ENCODE results near the gene TP53I13. TPM values are rescaled to one million over a fixed set of nuclear protein-coding genes. Genes with fewer than 3 reads are reported as not detected.
A peak's percentile ranks its signal among the peaks of the same experiment; 100 is the strongest.

TP53I13 gene
- total RNA-seq, 1 experiment from 2014 or later, result 118 TPM

- no peak for DNase-seq (ENCODE audit: low spot score)
Measured at GRCh38 chr17:29581583-29582253, 13.2 kb downstream of the TP53I13 start.

- DNase-seq (ENCODE audit: low spot score), result no peak
Measured at GRCh38 chr17:29582254-29582765, 13.8 kb downstream of the TP53I13 start.

- no peak for DNase-seq (ENCODE audit: low spot score)
Measured at GRCh38 chr17:29582772-29583171, 14.3 kb downstream of the TP53I13 start.

- DNase-seq (ENCODE audit: low spot score), result no peak
Measured at GRCh38 chr17:29583324-29584248, 15.1 kb downstream of the TP53I13 start.

- no peak for DNase-seq (ENCODE audit: low spot score)
Measured at GRCh38 chr17:29584452-29585079, 16.1 kb downstream of the TP53I13 start.

GRCh38 chr17:29585080-29585751, 16.7 kb downstream of the TP53I13 start:
- DNase-seq (ENCODE audit: low spot score), result no peak

- DNase-seq (ENCODE audit: low spot score), result no peak
Measured at GRCh38 chr17:29586676-29587469, 18.4 kb downstream of the TP53I13 start.

- no peak for DNase-seq (ENCODE audit: low spot score)
Measured at GRCh38 chr17:29587591-29587990, 19.1 kb downstream of the TP53I13 start.

- DNase-seq (ENCODE audit: low spot score), result no peak
Measured at GRCh38 chr17:29588017-29588561, 19.6 kb downstream of the TP53I13 start.

GRCh38 chr17:29588562-29589411, 20.3 kb downstream of the TP53I13 start:
- peak; percentile 46 for DNase-seq (ENCODE audit: low spot score)

GRCh38 chr17:29589524-29590410, 21.3 kb downstream of the TP53I13 start, which contains the start of gene GIT1:
Gene GIT1 (minus strand): TSS chr17:29589648. CDS start chr17:29589378, 270 bp downstream.
- peak; percentile 88 for DNase-seq (ENCODE audit: low spot score)

- DNase-seq (ENCODE audit: low spot score), result peak; percentile 10
Measured at GRCh38 chr17:29590411-29591145, 22.1 kb downstream of the TP53I13 start.

GRCh38 chr17:29591146-29591736, 22.7 kb downstream of the TP53I13 start:
- no peak for DNase-seq (ENCODE audit: low spot score)

GRCh38 chr17:29591737-29592608, 23.5 kb downstream of the TP53I13 start:
- DNase-seq (ENCODE audit: low spot score), result peak; percentile 90

GRCh38 chr17:29592850-29593551, 24.5 kb downstream of the TP53I13 start, which contains the start of gene ANKRD13B:
Gene ANKRD13B (plus strand): TSS chr17:29593132. CDS start chr17:29593622, 490 bp downstream.
- DNase-seq (ENCODE audit: low spot score), result peak; percentile 13

All from HT-29 (cell line).